ENCODE results near the gene TADA2A.

- TF ChIP-seq EZH2 (IDR thresholded peaks at IDR 0.05) (no peak), POLR2AphosphoS5 (IDR thresholded peaks at IDR 0.05; ENCODE audit: borderline replicate concordance, low read depth, low read length) (no peak), FOXP2 (optimal IDR thresholded peaks at IDR 0.05; ENCODE audit: control extremely low read depth, extremely low read length, insufficient read depth) (no peak)
Observed at GRCh38 chr17:37463039-37463438, 56.4 kb downstream of the TADA2A start.
